Occipital lobe (tissue), 2 donors: ENCODE data around the gene PANK4. TPM values are rescaled to one million over a fixed set of nuclear protein-coding genes. Genes with fewer than 3 reads are reported as not detected.

Experiments
- DNase-seq: peaks from one replicate; lab custom pipeline; 2025; lab: John Stamatoyannopoulos, UW
- total RNA-seq: library from RNA; depleted of rRNA; stranded (reverse); fragments of >200 nt; gene quantifications from one replicate; pipeline ENCODE4 v1.2.3, GENCODE V29; 2014

Gene PANK4
- total RNA-seq, 1 donor from 2014 or later = 26.0 TPM

DNA sequence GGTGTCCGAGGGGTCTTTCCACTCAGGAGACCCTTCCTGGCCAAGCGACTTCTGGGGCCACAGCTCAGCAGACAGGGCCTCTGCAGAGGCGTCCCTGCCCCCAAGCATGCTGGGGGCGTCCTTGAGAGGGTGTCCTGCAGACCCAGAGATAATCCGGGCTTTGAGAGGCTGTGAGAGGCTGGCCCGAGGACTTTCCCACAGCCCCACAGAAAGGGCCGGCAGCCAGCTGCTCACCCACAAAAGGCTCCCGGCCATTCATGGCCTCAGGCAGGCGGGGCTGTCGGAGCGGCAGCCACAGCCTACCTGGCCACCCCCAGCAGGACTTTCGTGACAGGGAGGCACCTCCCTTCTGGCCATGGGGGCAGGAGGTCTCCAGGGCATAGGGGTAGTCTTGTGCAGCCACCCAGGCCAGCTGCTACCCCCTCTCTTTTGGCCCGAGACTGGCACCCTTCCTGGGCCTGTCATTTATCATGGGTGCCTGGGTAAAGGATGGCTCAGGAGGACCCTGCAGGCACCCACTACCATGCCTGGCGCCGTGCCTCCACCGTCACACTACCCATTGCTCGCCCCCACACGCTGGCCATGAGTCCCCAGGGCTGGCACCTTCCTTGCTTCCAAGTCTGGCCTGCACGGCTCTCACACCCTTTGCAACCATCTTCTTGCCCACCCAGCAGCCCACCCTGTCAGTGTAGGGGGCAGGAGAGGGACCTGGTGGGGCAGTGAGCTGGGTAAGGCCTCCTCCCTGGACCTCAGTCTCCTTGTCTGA is 18.7 kb upstream of the PANK4 start:
- no peak for DNase-seq

DNA sequence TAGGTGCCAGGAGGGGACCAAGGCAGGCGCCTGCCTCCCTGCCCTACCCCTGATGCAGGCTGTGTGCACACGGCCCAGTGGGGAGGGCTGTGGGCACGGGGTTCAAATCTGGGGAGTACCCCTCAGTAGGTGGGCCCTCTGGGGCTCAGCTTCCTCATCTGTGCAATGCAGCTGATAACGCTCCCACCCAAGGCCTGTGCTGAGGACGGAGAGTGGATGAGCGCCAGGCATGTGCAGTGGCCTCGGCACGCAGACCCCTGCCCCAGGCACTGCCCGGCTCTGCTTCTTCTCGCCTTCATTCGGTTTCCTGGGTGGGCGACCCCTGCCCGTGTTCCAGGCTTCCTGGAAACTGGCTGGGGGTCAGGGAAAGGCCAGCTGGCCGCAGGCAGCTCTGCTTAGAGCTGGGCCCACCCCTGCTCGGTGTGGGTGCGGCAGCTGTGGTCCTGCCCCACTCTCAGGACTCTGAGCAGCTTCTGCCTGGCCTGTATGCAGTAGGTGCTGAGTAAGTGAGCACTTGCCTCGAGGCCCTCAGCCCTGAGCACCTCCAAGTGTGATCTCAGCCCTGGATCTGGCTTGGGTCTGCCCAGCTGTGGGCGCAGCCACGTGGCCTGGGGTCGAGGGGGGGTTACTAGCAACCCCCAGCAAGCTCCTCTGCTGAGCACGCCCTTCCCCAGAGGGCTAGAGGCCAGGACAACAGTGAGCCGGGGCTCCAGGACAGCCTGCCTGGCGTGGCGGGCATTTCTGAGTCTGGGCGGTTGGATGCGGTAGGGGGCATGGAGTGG is 17.9 kb upstream of the PANK4 start:
- no peak for DNase-seq

DNA sequence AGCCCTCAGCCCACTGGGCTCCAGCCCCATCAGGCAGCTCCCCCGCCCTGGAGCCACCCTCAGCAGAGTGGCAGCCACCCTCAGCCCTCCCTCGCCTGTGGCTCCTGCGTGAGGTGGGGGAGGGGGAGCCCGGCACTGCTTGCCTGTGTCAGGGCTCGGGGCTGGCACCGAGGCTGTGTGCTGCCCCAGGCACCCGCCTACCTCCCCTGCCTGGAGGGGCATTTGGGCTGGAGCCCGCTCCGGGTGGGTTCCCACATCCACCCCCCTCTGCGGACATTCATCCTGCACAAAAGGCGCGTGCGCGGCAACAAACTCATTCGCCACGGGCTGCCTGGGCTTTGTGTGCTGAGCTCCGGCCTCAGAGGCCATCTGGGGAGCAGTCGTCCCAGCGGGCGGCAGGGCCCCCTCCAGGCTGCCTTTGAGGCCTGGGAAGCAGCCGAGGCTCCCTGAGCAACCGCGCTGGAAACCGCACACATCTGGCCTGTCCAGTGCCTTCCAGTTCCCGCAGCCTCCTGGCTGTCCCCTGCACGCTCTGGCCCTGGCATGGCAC is 17.2 kb upstream of the PANK4 start:
- peak; percentile 25 for DNase-seq

DNA sequence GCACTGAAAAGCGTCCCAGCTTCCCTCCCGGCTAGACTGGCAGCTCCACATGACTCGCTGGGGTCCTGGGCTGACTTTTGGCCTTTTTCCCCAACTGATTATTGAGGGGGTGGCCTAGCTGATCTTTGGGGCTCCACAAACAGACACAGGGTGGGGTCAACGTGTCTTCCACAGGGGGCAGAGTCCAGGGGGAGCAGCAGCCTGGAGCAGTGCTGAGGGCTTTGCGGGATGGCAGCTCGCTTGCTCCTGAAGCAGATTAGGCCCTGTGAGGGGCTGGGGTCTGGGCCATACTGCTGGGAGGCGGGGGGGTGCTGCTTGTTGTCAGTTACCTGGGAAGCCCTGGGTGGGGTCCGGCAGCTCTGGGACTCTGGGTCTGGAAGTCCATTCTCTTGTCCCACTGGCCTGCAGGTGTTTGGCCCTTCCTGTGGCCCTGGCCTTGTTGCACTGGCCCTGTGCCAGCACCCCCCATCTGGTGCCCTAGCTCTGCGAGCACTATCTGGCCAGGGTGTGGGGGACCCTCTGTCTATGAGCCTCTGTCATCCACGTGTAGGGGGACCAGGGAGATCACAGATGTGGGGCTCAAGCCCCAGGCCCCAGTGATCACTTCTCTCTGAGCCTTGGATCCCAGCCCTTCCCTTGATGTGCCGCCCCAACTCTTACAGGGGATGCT is 16.0 kb upstream of the PANK4 start:
- DNase-seq = no peak

DNA sequence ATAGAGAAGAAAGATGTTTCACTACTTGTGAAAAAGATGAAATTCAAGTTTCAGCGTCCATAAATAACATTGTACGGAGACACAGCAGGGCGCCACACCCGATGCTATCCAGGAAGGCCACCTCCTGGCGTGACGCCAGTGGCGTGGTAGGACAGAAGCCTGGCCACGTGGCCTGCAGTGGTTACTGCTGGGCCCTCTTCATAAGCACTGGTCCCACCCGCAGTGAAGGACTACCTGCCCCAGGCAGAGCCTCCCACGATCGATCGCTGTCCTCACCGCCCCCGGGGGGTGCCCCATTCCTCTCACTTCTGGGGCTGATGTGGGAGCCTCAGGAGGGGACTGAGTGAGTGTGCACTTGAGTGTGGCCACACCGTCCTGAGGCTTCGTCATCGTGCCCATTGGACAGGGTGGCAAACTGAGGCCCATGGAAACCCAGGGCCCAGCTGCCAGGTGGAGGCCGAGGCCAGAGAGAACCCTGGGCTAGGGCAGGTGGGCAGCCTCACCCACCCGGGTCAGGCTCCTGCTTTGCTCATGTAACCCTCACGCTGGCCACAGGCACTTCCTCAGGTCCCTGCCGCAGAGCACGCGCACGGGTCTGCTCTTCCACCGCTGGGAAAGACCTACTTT is 15.3 kb upstream of the PANK4 start:
- no peak for DNase-seq

DNA sequence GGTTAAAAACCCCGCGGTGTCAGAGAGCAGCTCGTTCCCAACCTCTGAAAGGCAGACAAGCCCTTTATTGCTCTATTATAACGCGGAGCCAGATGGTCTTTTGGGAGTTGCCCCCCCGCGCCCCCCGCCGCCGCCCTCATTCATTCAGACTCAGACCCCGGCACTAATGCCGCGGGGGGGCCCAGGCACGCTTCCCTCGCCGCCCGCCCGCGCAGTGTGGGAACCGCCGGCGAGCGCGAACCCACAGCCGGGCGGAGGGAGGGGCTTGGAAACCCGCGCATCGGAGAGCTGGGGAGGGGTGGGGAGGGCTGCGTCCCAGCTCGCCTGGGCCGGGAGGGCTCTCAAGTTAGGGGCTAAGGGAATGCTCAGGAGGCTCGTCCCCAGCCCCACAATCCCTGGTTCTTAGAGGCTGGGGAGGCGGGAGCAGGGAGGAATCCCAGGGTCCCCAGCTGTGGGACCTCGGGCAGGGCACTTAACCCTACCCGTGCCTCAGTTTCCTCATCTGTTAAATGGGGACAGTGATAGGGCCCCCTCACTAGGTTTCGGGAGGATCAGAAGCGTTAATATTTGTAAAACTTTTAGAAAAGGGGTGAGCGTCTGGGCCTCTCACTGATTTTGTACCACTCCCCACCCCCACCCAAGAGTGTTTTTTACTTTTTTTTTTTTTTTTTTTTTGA is 14.6 kb upstream of the PANK4 start:
- no peak for DNase-seq

DNA sequence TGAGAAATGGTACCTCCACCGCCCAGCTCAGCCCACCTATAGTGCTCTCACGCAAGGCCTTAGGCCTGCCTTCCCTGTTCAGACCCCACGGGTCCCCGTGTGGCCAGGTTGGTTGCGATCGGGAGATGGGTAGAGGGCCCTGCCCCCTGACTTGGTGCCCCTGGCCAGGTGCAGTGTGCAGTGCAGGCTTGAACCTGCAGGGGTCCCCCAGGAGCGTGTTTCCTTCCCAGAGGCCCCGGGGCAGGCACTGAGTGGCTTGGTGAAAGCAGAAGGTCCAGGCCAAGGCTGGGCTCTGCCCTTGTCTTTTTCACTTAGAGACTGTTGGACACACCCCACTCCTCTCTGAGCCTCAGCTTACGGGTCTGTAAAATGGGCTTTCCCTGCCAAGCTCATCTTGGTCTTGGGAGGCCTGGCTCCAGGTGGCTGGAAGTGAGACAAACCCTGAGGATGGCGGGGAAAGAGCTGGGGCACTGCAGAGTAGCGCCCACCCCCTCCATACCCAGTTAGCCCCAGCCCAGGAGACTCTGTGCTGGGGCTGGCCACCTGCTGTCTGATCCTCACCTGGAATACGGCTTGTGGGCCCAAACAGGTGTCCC is 13.0 kb upstream of the PANK4 start:
- no peak for DNase-seq

DNA sequence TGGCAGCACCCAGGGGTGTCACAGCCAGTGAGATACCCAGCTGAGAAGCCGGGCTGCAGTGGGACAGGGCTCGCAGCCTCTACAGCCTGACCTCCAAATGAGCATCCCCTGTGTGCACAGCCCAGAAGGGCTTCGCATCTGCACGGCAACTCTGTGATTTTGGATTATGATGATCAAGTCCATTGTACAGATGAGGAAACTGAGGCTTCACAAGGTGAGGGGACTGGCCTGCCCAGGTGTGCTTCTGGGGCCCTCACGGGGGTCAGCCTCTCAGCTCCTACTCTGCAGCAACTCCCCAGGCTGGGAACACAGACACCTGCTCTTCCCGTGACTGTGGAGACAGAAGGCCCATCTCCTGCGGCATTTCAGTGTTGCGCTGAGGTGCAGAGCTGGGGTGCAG is 12.5 kb upstream of the PANK4 start:
- DNase-seq = no peak

DNA sequence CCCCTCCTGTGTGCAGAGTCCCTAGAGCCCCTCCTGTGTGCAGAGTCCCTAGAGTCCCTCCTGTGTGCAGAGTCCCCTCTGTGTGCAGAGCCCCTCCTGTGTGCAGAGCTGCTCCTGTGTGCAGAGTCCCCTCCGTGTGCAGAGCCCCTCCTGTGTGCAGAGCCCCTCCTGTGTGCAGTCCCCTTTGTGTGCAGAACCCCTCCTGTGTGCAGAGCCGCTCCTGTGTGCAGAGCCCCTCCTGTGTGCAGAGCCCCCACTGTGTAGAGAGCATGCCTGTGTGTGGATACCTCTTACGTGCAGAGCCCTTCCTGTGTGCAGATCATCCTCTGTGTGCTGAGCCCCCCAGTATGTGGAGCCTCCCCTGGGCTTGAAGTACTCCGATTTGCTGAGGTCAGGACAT is 12.0 kb upstream of the PANK4 start:
- DNase-seq = no peak

DNA sequence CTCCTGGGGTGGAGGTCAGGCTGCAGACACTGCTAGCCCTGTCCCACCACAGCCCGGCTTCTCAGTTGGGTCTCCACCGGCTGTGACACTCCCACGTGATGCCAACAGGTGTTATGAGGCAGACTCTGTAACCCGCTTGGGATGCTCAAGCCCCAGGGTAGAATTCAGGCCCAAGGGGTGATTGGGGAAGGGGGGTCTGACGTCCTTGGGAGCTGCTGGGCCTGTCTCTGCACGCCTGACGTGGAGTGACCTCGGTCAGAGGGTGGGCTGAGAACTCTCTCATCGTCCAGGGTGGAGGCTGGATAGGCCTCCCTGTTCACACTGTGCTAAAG is 11.4 kb upstream of the PANK4 start:
- no peak for DNase-seq

DNA sequence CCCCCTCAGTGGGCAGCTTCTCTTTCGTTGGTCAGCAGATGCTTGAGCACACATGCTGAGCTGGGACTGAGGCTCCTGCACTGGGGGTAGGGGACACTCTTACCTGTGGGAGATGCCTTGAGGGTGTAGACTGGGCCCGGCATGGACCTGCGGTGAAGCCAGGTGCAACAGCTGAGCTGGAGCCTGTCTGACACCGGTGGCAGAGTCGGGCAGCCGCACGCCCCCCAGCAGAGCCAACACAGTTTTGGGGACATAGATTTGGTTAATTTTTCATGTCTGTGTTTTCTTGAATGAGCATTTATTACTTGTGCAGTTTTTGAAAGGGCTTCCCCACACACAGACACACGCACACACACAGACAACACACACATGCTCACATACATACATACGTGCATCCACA is 9.6 kb upstream of the PANK4 start:
- no peak for DNase-seq

DNA sequence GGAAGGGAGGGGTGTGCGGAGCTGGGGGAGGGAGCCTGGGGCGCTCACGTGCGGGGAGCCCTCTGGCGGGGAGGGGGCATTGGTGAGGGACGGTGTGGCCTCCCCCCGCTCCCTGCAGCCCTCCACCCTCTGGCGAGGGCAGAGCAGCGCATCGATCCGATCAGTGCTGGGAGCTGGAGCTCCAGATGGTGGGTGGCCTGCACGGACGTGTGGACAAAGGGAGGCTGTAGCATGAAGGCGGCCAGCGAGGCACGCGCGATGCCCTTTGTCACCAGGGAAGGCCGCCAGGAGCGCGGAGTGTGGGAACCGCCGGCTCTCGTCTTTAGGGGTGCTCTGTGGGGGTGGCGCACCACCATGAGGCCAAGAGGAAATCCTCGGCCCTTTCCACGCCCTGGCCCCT is 9.1 kb upstream of the PANK4 start:
- DNase-seq = no peak

DNA sequence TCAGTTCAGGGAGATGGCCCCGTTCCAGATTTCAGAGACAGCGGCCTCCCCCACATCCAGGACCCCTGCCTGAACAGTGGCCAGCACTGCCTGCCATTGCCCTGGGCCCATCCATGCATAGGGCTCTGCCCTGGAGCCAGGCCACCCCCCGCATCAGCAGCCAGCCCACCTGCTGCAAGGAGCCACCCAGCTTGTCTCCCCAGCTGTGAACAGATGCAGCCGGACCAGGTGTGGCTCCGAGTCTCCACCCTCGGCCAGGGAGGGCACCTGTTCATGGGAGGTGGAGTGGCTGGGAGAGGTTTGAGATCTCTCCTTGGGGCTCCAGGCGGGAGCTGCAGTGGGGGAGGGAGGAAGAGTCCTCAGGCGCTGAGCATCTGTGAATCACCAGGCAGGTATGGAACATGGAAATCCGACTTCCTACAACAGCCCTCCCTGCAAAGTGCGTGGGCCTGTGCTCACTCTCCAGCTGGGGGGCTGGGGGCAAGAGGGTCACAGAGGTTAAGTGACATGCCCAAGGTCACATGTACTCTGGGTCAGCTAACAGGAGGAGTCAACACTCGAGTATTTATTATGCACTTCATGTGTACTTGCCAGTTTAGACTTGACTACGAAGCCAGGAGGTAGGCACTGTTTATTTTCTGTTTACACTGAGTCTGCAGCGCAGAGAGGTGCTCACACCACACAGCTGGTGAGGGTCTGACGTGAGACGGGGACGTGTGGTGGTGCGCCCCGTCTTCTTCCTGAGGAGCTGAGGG is 8.5 kb upstream of the PANK4 start:
- DNase-seq = no peak

DNA sequence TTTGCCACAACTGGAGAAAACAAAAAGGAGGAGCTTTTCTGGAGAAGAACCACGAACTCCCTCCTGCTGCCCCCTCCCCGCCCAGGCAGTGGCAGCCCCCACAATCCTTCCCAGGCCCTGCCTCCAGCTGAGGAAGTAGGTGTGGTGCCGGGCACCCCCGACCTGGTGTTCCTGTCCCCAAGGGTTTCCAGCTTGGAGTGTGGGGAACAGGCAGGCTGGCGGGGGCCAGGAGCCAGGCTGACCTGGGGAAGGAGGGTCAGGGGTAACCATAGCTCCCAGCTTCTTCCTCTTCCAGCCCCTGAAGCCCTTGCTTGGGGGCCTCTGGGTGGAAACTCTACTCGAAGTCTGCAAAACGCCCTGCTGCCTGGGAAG is 7.9 kb upstream of the PANK4 start:
- no peak for DNase-seq

DNA sequence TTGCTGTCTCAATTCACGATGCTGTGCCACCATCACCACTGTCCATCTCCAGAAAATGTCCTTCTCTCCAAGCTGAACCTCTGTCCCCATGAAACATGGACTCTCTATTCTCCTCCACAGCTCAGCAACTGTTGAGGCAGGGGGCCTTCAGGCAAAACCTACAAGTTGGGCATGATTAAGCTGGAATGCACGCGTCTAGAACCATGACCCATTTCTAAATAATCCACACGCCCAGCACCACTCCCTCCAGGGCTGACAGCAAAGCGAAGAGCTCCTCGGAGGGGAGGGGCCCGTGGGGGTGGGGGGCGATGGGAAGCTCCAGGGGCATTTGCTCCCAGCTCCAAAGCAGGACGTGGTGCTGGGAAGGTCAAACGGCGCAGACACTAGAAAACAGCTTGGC is 7.0 kb upstream of the PANK4 start:
- no peak for DNase-seq

DNA sequence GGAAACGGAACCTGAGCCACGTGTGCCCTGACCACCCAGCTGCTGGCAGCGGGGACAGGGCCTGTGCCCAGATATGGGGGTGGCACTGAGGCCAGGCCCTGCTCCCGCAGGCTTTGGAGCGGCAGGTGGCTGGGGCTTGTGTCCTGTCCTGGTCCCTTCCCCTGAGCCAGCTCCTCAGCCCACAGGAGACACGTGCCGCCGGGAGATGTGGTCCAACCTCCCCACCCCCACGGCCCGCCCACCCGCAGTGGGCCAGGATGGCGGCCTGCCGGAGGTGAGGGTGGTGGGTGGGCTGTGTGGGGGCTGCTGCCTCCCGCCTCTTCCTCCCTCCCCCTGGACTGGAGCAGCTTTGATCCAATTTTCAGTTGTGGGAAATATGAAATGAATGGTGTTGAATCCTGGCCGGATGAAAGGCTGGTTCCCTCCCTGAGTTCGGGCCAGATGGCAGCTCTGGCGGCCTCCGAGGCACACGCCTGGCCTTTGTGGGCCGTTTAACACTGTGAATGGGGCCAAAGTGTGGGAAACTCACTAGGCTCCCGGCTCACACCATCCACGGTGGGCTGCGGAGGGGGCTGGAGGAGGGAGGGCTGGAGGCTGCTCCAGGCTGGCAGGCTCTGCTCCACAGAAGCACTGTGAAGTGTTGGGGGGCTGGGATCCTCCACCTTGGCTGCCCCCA is 6.2 kb upstream of the PANK4 start:
- no peak for DNase-seq

DNA sequence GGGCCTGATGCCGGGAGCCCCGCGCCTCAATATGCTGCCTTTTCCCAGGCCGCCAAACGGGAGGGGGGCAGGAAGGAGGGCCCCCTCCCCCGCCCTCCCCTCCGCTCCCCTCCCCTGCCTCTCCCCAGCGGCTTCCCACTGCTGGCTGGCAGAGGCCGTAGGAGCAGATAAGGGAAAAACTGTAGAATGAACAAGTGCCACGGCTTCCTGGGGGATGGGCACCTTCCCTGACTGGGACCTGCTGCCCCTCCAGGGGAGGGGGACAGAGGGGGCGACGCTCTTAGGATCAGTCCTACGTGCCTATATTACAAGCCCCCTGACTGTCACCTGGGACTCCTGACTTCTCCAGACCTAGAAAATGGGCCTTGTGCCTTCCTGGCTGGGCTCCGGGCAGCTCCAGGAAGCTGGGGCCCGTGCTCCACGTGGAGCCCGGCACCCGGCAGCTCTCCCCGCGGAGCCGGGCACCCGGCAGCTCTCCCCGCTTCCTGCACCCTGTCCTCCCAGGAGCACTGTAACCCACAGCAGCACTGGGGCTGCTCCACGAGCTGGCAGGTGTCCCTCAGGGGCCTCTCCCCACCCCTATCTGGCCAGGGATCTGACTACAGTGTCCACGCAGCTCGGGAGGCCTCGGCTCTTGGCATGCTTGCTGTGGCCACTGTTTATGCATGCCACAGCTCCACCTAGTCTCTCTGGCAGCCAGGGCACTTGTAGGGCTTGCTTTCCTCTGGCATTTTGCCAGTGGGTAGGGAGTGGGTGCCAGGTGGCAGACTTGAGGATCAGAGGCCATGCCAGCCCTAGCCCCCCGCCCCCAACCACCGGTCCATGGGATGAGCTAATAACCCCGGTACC is 4.3 kb upstream of the PANK4 start:
- DNase-seq = no peak

DNA sequence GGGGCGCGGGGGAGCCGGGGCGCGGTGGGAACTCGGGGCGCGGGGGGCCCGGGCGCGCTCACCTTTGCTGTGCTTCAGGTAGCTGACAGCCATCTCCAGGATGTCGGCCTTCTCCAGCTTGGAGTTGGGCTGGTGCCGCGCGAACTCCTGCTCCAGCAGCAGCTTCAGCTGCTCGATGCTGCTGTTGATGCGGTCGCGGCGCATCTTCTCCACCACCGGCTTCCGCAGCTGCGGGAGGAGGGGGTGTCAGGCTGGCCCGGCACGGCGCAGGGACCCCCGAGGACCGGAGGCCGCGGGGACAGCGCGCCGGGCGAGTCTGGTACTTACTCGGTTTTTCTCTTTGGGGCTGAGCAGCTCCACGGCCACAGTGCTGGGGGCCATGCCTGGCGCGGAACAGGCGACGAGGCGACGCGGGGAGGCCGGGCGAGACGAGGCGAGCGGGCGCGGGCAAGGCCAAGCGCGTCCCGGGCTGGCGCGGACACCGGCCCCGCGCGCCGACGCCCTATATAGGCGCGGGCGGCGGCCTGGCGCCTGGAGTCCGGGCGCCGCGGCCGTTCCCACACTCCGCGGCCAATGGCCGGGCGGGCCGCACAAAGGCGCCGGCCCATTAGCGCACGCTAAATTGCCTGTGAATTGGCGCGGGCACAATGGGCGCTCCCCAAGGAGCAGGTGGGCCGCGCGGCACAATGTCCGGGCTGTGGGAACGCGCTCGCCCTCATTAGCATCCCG is 3.6 kb upstream of the PANK4 start, which contains the start of gene HES5:
HES5 (minus strand) TSS at position 480 of the 729 bp plus-strand sequence; CDS start at position 381, 99 bp downstream.
- no peak for DNase-seq
